K562 (cell line): Measurements from ENCODE around the gene POLR3H. TPM values are rescaled to one million over a fixed set of nuclear protein-coding genes. Genes with fewer than 3 reads are reported as not detected.
A peak's percentile ranks its signal among the peaks of the same experiment; 100 is the strongest.

Experiments
- ADNP ChIP-seq: fragments of 200-800 bp; sonication (Bioruptor generic); IDR thresholded peaks from 2 replicates; pipeline ENCODE4 v1.6.1; 2016; ENCODE audit warnings: missing genetic modification characterization, missing compliant biosample characterization
- CAMTA2 ChIP-seq: fragments of 250-450 bp; sonication (Bioruptor Pico); conservative IDR thresholded peaks from 2 replicates; pipeline ENCODE4 v1.5.1; 2022
- CREBBP ChIP-seq: IDR thresholded peaks from one replicate; pipeline ENCODE4 v1.6.1; 2012; ENCODE audit warnings: low read depth, mild to moderate bottlenecking, control low read depth, inconsistent platforms, low read length
- JUN ChIP-seq, 2 experiments: sonication (generic) in 1 of 2; formaldehyde crosslinking in 1 of 2; IDR thresholded peaks; 2 replicates each; pipeline versions ENCODE4 v1.6.1 to v1.8.0; 2012 to 2022; ENCODE audit warnings: borderline replicate concordance in 2 of 2, mild to moderate bottlenecking in 2 of 2, improper control_type of control experiment in 1 of 2, low read depth in 1 of 2, low read length in 1 of 2, missing genetic modification reagents in 1 of 2
- MCM5 ChIP-seq: fragments of 450-650 bp; IDR thresholded peaks from 2 replicates; pipeline ENCODE4 v1.6.1; 2016; ENCODE audit warnings: low read depth
- NCOR1 ChIP-seq: fragments of 450-650 bp; IDR thresholded peaks from 2 replicates; pipeline ENCODE4 v1.6.1; 2016; ENCODE audit warnings: mild to moderate bottlenecking, moderate library complexity
- NR1H2 ChIP-seq: sonication (generic); formaldehyde crosslinking; IDR thresholded peaks from 2 replicates; pipeline ENCODE4 v1.4.0; 2020; ENCODE audit warnings: mild to moderate bottlenecking, missing genetic modification reagents
- NR2C2 ChIP-seq, 2 experiments: fragments of 200-800 bp in 1 of 2; sonication (Bioruptor generic) in 1 of 2; sonication (generic) in 1 of 2; formaldehyde crosslinking in 1 of 2; IDR thresholded peaks; 2 replicates each; pipeline versions ENCODE4 v1.6.1 to v1.8.0; 2016 to 2022; ENCODE audit warnings: mild to moderate bottlenecking in 1 of 2, missing compliant biosample characterization in 1 of 2, missing genetic modification characterization in 1 of 2, missing genetic modification reagents in 1 of 2
- NUFIP1 ChIP-seq: fragments of 450-650 bp; IDR thresholded peaks from 2 replicates; pipeline ENCODE4 v1.6.1; 2018; ENCODE audit not compliant: partially characterized antibody
- PHF20 ChIP-seq: fragments of 450-650 bp; IDR thresholded peaks from 2 replicates; pipeline ENCODE4 v1.6.1; 2018; ENCODE audit not compliant: partially characterized antibody
- PHF21A ChIP-seq: fragments of 450-650 bp; IDR thresholded peaks from 2 replicates; pipeline ENCODE4 v1.6.1; 2017; ENCODE audit warnings: low read depth, borderline replicate concordance
- RBBP5 ChIP-seq: fragments of 200-600 bp; sonication (generic); IDR thresholded peaks from 2 replicates; pipeline ENCODE4 v1.6.1; 2012; ENCODE audit warnings: borderline replicate concordance, mild to moderate bottlenecking, low read length, control low read depth, inconsistent platforms; ENCODE audit not compliant: insufficient read depth, poor library complexity, severe bottlenecking
- RBM15 ChIP-seq: fragments of 200-400 bp; formaldehyde crosslinking; IDR thresholded peaks from 2 replicates; pipeline ENCODE4 v1.6.1; 2018; ENCODE audit warnings: mild to moderate bottlenecking, low read length, moderate library complexity; ENCODE audit not compliant: insufficient read depth
- SREBF2 ChIP-seq: sonication (generic); formaldehyde crosslinking; IDR thresholded peaks from 2 replicates; pipeline ENCODE4 v1.4.0; 2020; ENCODE audit warnings: mild to moderate bottlenecking, missing genetic modification reagents
- ZC3H4 ChIP-seq: sonication (generic); formaldehyde crosslinking; IDR thresholded peaks from 2 replicates; pipeline ENCODE4 v1.9.0; 2021; ENCODE audit warnings: missing genetic modification reagents, borderline replicate concordance
- polyA plus RNA-seq, 8 experiments: library from polyadenylated mRNA; depleted of rRNA in 4 of 8; stranded (reverse) in 5 of 8; unstranded in 3 of 8; fragments of >200 nt; fragmentation: Nextera tagmentation in 2 of 8; fragmentation: Illumina TruSeq in 1 of 8; extraction: Ambion mirVana in 2 of 8; extraction: Trizol in 1 of 8; gene quantifications; 2 replicates each; pipeline versions ENCODE4 v1.2.1 to v1.2.3, GENCODE V29; 2011 to 2014; ENCODE audit warnings: inconsistent platforms in 1 of 8, missing spikeins in 1 of 8
- total RNA-seq, 7 experiments: library from RNA; depleted of rRNA in 6 of 7; stranded (reverse); fragments of >200 nt in 6 of 7; fragmentation: Illumina TruSeq in 2 of 7; extraction: Trizol in 2 of 7; gene quantifications; 2 replicates each; pipeline versions ENCODE4 v1.2.1 to v1.2.3, GENCODE V29; 2011 to 2021; ENCODE audit warnings: low replicate concordance in 1 of 7
- TF ChIP-seq, protein P1 (sequence below): fragments of 450-650 bp; IDR thresholded peaks from 2 replicates; pipeline ENCODE4 v1.6.1; 2016
- TF ChIP-seq, protein P2 (sequence below): fragments of 250-450 bp; sonication (Bioruptor Pico); IDR thresholded peaks from 2 replicates; pipeline ENCODE4 v1.9.0; 2021; ENCODE audit warnings: mild to moderate bottlenecking, inconsistent platforms
- TF ChIP-seq, protein P3 (sequence below), 2 experiments: fragments of 450-650 bp in 1 of 2; sonication (generic) in 1 of 2; formaldehyde crosslinking in 1 of 2; IDR thresholded peaks in 1 of 2; conservative IDR thresholded peaks in 1 of 2; 2 replicates each; pipeline versions ENCODE4 v1.6.1 to v1.8.1; 2016 to 2023; ENCODE audit warnings: mild to moderate bottlenecking in 2 of 2, moderate library complexity in 2 of 2, inconsistent platforms in 1 of 2, missing genetic modification reagents in 1 of 2
- TF ChIP-seq, protein P4 (sequence below), 2 experiments: fragments of 450-650 bp in 1 of 2; IDR thresholded peaks; 2 replicates each; pipeline ENCODE4 v1.6.1; 2011 to 2017; ENCODE audit warnings: low read depth in 2 of 2, antibody characterized with exemption in 1 of 2, borderline replicate concordance in 1 of 2, low read length in 1 of 2, mild to moderate bottlenecking in 1 of 2, mixed read lengths in 1 of 2; ENCODE audit not compliant: control insufficient read depth in 1 of 2

The POLR3H gene
- total and polyA plus RNA-seq, 9 of the 15 experiments (the other 6 are each of a cell fraction or from before 2014, with no cell fraction given) = 5.3 to 48.4 (median 22.2) TPM

DNA sequence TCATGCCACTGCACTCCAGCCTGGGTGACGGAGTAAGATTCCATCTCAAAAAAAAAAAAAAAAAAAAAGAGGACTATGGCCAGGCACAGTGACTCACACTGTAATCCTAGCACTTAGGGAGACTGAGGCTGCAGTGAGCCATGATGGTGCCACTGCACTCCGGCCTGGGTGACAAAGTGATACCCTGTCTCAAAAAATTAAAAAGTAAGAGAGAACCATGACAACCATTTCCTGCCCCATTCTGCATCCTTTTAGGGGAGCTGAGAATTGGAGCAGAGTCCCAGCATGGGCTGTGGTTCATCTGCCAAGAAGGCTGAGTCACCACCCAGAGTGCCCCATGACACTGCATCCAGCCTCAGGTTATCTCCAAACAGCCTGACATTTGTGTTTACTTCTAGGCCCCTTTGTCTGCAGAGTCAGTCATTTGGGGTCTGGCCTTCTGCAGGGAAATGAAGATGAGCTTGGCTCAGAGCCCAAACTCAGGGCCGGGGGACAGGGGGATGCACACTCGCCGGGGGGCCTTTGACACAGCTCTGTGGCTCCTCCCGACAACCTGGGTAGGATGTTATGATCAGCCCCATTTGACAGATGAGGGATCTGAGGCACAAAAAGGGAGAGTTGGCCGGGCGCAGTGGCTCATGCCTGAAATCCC is 21.3 kb upstream of the POLR3H start (continued):
- TF ChIP-seq JUN (IDR thresholded peaks at IDR 0.05; ENCODE audit: borderline replicate concordance, low read depth, low read length) (peak; percentile 61; the same call in 1 of the 2 replicates), JUN (CRISPR knock-in tag; IDR thresholded peaks at IDR 0.05; ENCODE audit: borderline replicate concordance) (no peak), CAMTA2 (CRISPR knock-in tag) (no peak), PHF20 (peak; percentile 38), ADNP (peak; percentile 82; the same call in 1 of the 2 replicates), CREBBP (no peak), RBBP5 (no peak), NUFIP1 (no peak), NR1H2 (CRISPR knock-in tag) (no peak), NR2C2 (CRISPR knock-in tag; IDR thresholded peaks at IDR 0.05) (no peak), NR2C2 (tag; IDR thresholded peaks at IDR 0.05) (peak; percentile 65; the same call in 1 of the 2 replicates), MCM5 (no peak), NCOR1 (peak; percentile 61), PHF21A (no peak), SREBF2 (CRISPR knock-in tag) (no peak), RBM15 (no peak), ZC3H4 (CRISPR knock-in tag) (no peak)
- TF ChIP-seq, protein P1, sequence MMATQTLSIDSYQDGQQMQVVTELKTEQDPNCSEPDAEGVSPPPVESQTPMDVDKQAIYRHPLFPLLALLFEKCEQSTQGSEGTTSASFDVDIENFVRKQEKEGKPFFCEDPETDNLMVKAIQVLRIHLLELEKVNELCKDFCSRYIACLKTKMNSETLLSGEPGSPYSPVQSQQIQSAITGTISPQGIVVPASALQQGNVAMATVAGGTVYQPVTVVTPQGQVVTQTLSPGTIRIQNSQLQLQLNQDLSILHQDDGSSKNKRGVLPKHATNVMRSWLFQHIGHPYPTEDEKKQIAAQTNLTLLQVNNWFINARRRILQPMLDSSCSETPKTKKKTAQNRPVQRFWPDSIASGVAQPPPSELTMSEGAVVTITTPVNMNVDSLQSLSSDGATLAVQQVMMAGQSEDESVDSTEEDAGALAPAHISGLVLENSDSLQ = peak; percentile 61
- TF ChIP-seq, protein P2, sequence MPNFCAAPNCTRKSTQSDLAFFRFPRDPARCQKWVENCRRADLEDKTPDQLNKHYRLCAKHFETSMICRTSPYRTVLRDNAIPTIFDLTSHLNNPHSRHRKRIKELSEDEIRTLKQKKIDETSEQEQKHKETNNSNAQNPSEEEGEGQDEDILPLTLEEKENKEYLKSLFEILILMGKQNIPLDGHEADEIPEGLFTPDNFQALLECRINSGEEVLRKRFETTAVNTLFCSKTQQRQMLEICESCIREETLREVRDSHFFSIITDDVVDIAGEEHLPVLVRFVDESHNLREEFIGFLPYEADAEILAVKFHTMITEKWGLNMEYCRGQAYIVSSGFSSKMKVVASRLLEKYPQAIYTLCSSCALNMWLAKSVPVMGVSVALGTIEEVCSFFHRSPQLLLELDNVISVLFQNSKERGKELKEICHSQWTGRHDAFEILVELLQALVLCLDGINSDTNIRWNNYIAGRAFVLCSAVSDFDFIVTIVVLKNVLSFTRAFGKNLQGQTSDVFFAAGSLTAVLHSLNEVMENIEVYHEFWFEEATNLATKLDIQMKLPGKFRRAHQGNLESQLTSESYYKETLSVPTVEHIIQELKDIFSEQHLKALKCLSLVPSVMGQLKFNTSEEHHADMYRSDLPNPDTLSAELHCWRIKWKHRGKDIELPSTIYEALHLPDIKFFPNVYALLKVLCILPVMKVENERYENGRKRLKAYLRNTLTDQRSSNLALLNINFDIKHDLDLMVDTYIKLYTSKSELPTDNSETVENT = no peak
- TF ChIP-seq, protein P3, sequence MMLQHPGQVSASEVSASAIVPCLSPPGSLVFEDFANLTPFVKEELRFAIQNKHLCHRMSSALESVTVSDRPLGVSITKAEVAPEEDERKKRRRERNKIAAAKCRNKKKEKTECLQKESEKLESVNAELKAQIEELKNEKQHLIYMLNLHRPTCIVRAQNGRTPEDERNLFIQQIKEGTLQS (IDR thresholded peaks at IDR 0.05) = peak; percentile 94
- TF ChIP-seq, protein P3 (CRISPR knock-in tag; conservative IDR thresholded peaks at IDR 0.05) = 0 out of 2 replicates have a peak, but pooled peaks have one; percentile 32
- TF ChIP-seq, protein P4, sequence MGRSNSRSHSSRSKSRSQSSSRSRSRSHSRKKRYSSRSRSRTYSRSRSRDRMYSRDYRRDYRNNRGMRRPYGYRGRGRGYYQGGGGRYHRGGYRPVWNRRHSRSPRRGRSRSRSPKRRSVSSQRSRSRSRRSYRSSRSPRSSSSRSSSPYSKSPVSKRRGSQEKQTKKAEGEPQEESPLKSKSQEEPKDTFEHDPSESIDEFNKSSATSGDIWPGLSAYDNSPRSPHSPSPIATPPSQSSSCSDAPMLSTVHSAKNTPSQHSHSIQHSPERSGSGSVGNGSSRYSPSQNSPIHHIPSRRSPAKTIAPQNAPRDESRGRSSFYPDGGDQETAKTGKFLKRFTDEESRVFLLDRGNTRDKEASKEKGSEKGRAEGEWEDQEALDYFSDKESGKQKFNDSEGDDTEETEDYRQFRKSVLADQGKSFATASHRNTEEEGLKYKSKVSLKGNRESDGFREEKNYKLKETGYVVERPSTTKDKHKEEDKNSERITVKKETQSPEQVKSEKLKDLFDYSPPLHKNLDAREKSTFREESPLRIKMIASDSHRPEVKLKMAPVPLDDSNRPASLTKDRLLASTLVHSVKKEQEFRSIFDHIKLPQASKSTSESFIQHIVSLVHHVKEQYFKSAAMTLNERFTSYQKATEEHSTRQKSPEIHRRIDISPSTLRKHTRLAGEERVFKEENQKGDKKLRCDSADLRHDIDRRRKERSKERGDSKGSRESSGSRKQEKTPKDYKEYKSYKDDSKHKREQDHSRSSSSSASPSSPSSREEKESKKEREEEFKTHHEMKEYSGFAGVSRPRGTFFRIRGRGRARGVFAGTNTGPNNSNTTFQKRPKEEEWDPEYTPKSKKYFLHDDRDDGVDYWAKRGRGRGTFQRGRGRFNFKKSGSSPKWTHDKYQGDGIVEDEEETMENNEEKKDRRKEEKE (IDR thresholded peaks at IDR 0.05; ENCODE audit: borderline replicate concordance in 1 of 2, control insufficient read depth in 1 of 2, low read depth in 2 of 2, low read length in 1 of 2) = no peak
